A549 (cell line): ENCODE measurements around the gene DOCK1. TPM values are rescaled to one million over a fixed set of nuclear protein-coding genes. Genes with fewer than 3 reads are reported as not detected.
A peak's percentile ranks its signal among the peaks of the same experiment; 100 is the strongest.

ENCODE experiments used
- ATAC-seq, 2 experiments: fragments of 200-7000 bp in 1 of 2; fragments of >200 bp in 1 of 2; cut with Nextera tagmentation in 1 of 2; cut with Tn5 transposase in 1 of 2; 3 replicates each; pipeline versions ENCODE4 v1.8.0 to v1.9.1; 2018 to 2020; ENCODE audit warnings: mild to moderate bottlenecking in 1 of 2, moderate library complexity in 1 of 2
- CTCF ChIA-PET: fragments of 300-600 bp; sonication (Branson Sonifier 250); formaldehyde crosslinking; extraction: SDS; loops from one replicate; lab custom pipeline; 2021; ENCODE audit warnings: antibody characterized with exemption, inconsistent platforms; lab: Yijun Ruan, JAX
- POLR2A ChIA-PET: fragments of 350-600 bp; formaldehyde crosslinking; extraction: SDS; loops from one replicate; lab custom pipeline; 2021; ENCODE audit warnings: antibody characterized with exemption, inconsistent platforms; lab: Yijun Ruan, JAX
- DNase-seq, 2 experiments: peaks; one replicate each; pipeline versions ENCODE4 v3.0.0 to v3.0.0-alpha.2; 2011 to 2016; ENCODE audit warnings: low read depth in 1 of 2, low spot score in 1 of 2
- FAIRE-seq: peaks from 2 replicates; lab custom pipeline; 2011; peaks lifted over from hg19 to GRCh38; lab: Jason Lieb, UNC
- H3K27ac ChIP-seq, 2 experiments: fragments of >200 bp; sonication (Bioruptor Twin); formaldehyde crosslinking; 3 replicates each; pipeline ENCODE4 v1.5.1; 2016 to 2017
- H3K4me1 ChIP-seq: fragments of >200 bp; sonication (Bioruptor Twin); formaldehyde crosslinking; 3 replicates; pipeline ENCODE4 v1.6.1; 2016
- H3K4me2 ChIP-seq: fragments of >200 bp; sonication (Bioruptor Twin); formaldehyde crosslinking; 3 replicates; pipeline ENCODE4 v1.6.1; 2016
- H3K4me3 ChIP-seq: fragments of >200 bp; sonication (Bioruptor Twin); formaldehyde crosslinking; 3 replicates; pipeline ENCODE4 v1.5.1; 2016
- H3K9me3 ChIP-seq: fragments of >200 bp; sonication (Bioruptor Twin); formaldehyde crosslinking; 3 replicates; pipeline ENCODE4 v1.6.1; 2016
- CBX2 ChIP-seq: fragments of 200-600 bp; sonication (generic); IDR thresholded peaks from 2 replicates; pipeline ENCODE4 v1.6.1; 2016; ENCODE audit warnings: low read depth, mild to moderate bottlenecking, borderline replicate concordance
- CEBPB ChIP-seq, 2 experiments: fragments of >200 bp in 1 of 2; sonication (Bioruptor Twin) in 1 of 2; formaldehyde crosslinking in 1 of 2; IDR thresholded peaks; 2 replicates each; pipeline ENCODE4 v1.6.1; 2012 to 2016
- CHD4 ChIP-seq: fragments of 200-600 bp; sonication (generic); IDR thresholded peaks from 2 replicates; pipeline ENCODE4 v1.6.1; 2016; ENCODE audit warnings: antibody characterized with exemption, mild to moderate bottlenecking, borderline replicate concordance
- EHMT2 ChIP-seq: fragments of 200-600 bp; sonication (generic); IDR thresholded peaks from 2 replicates; pipeline ENCODE4 v1.6.1; 2016; ENCODE audit warnings: antibody characterized with exemption, low read depth, mild to moderate bottlenecking, moderate library complexity
- ESRRA ChIP-seq: fragments of 150-350 bp; IDR thresholded peaks from 2 replicates; pipeline ENCODE4 v1.6.1; 2014; ENCODE audit warnings: mild to moderate bottlenecking, low read length, borderline replicate concordance
- FOSB ChIP-seq: fragments of 250-450 bp; sonication (Bioruptor Pico); IDR thresholded peaks from 2 replicates; pipeline ENCODE4 v1.5.0; 2020; ENCODE audit warnings: mild to moderate bottlenecking, moderate library complexity
- FOSL2 ChIP-seq, 2 experiments: fragments of 450-650 bp in 1 of 2; fragments of >200 bp in 1 of 2; sonication (Bioruptor Twin) in 1 of 2; formaldehyde crosslinking; IDR thresholded peaks; 2 replicates each; pipeline versions ENCODE4 v1.5.0 to v1.6.1; 2016 to 2020; ENCODE audit warnings: mild to moderate bottlenecking in 1 of 2, moderate library complexity in 1 of 2
- FOXS1 ChIP-seq: fragments of 250-450 bp; sonication (Bioruptor Pico); IDR thresholded peaks from 2 replicates; pipeline ENCODE4 v1.5.0; 2020; ENCODE audit warnings: mild to moderate bottlenecking, moderate library complexity
- HOXA7 ChIP-seq: fragments of 250-450 bp; sonication (Bioruptor Pico); IDR thresholded peaks from 2 replicates; pipeline ENCODE4 v1.5.0; 2020; ENCODE audit warnings: mild to moderate bottlenecking, moderate library complexity
- HOXB13 ChIP-seq: fragments of 250-450 bp; sonication (Bioruptor Pico); IDR thresholded peaks from 2 replicates; pipeline ENCODE4 v1.5.0; 2020; ENCODE audit warnings: low read depth, mild to moderate bottlenecking, moderate library complexity
- JUNB ChIP-seq: fragments of >200 bp; sonication (Bioruptor Twin); formaldehyde crosslinking; IDR thresholded peaks from 2 replicates; pipeline ENCODE4 v1.6.1; 2016
- NPAS2 ChIP-seq: fragments of 250-450 bp; sonication (Bioruptor Pico); IDR thresholded peaks from 2 replicates; pipeline ENCODE4 v1.8.0; 2022; ENCODE audit warnings: mild to moderate bottlenecking, moderate library complexity, borderline replicate concordance
- RARB ChIP-seq: fragments of 250-450 bp; sonication (Bioruptor Pico); IDR thresholded peaks from 2 replicates; pipeline ENCODE4 v1.8.0; 2021; ENCODE audit warnings: mild to moderate bottlenecking, moderate library complexity
- RCOR1 ChIP-seq: fragments of 150-350 bp; IDR thresholded peaks from 2 replicates; pipeline ENCODE4 v1.6.1; 2014; ENCODE audit warnings: antibody characterized with exemption, low read length, low read depth
- RNF2 ChIP-seq: fragments of 200-600 bp; sonication (generic); IDR thresholded peaks from 2 replicates; pipeline ENCODE4 v1.6.1; 2016; ENCODE audit warnings: low read depth, mild to moderate bottlenecking, antibody characterized with exemption, moderate library complexity, borderline replicate concordance
- ZC3H11A ChIP-seq: fragments of 450-650 bp; IDR thresholded peaks from 2 replicates; pipeline ENCODE4 v1.6.1; 2014; ENCODE audit warnings: antibody characterized with exemption, mild to moderate bottlenecking
- ZFP36 ChIP-seq: fragments of 450-650 bp; IDR thresholded peaks from 2 replicates; pipeline ENCODE4 v1.6.1; 2014; ENCODE audit warnings: borderline replicate concordance; ENCODE audit not compliant: partially characterized antibody
- WGBS: methylation state at CpG from one replicate; pipeline ENCODE4 v1.1.6; 2017; ENCODE audit errors: missing lambda C conversion rate; 5-methylcytosine and 5-hydroxymethylcytosine counted together
- polyA plus RNA-seq, 4 experiments: library from polyadenylated mRNA; depleted of rRNA in 3 of 4; stranded (reverse); fragments of >200 nt; fragmentation: RNase III in 1 of 4; extraction: RNeasy Plus Mini Kit Qiagen cat#74134 plus additional on column Dnase treatment in 1 of 4; gene quantifications; 2 replicates in 3 of 4; 3 replicates in 1 of 4; pipeline ENCODE4 v1.2.3, GENCODE V29; 2011 to 2017
- TF ChIP-seq, protein P1 (sequence below): fragments of >200 bp; sonication (Bioruptor Twin); formaldehyde crosslinking; IDR thresholded peaks from 3 replicates; pipeline ENCODE4 v1.6.1; 2016
- TF ChIP-seq, protein P2 (sequence below): IDR thresholded peaks from 2 replicates; pipeline ENCODE4 v1.6.1; 2012; ENCODE audit warnings: low read depth, borderline replicate concordance

DOCK1 gene
- polyA plus RNA-seq, 2 of the 4 experiments (the other 2 are of a cell fraction), result 22.6 to 28.2 TPM

DNA sequence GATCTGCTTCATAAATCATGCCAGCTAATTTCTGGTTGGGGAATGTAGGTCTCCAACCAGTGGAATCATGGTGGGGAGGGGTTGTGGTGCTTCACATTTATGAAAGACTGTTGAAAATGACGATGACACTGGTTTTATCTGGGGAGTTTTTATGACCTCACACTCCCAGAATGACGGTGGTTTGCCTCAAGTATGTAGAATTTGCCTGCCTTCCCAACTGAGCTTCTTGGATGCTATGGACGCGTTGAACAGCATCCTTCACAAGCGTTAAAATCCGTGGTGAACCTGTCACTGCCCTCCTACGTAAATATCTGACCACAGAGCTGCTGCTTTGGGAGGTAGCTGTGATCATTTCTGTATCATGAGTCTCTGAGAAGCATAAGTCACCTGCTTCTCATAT, 287.9 kb downstream of the DOCK1 start:
- POLR2A ChIA-PET, result no interaction called here
- WGBS, result 81% methylated on average over 7 of the region's 7 CpGs
- FAIRE-seq, result no peak

DNA sequence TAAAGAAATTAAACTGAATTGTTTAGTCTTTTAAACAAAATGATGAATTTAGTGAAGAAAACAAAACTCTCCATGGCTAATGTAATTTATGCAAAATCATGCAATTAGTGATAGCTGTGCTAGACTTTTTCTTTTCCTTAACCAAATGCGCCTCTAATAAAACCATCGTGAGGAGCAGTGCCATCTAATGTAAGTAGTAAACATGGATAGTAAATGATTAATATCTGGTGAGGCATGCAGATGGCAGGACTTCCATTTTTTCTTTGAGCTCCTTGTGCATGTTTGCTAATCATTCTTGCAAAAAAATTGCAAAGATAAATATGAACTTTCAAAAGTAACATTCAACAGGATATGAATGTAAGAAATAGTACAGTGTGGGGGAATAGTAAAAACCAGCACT, 288.9 kb downstream of the DOCK1 start:
- DNase-seq, result peak; percentile 17 to 27
- 34% methylated on average over 2 of the region's 2 CpGs for WGBS
- Histone ChIP-seq H3K4me1 (peaks cover 24% of the 10 kb centered on the region), H3K9me3 (no peaks in the 10 kb centered on the region), H3K4me3 (no peak overlapping the region), H3K4me2 (no peak overlapping the region), H3K27ac (no peak overlapping the region)
- TF ChIP-seq CBX2 (no peak), EHMT2 (no peak), RNF2 (no peak), ZFP36 (no peak), FOXS1 (CRISPR knock-in tag) (no peak), HOXA7 (CRISPR knock-in tag) (no peak), ESRRA (no peak), FOSL2 (IDR thresholded peaks at IDR 0.05) (no peak), FOSL2 (CRISPR knock-in tag; IDR thresholded peaks at IDR 0.05) (no peak), NPAS2 (no peak), RCOR1 (no peak)
- TF ChIP-seq, protein P1, sequence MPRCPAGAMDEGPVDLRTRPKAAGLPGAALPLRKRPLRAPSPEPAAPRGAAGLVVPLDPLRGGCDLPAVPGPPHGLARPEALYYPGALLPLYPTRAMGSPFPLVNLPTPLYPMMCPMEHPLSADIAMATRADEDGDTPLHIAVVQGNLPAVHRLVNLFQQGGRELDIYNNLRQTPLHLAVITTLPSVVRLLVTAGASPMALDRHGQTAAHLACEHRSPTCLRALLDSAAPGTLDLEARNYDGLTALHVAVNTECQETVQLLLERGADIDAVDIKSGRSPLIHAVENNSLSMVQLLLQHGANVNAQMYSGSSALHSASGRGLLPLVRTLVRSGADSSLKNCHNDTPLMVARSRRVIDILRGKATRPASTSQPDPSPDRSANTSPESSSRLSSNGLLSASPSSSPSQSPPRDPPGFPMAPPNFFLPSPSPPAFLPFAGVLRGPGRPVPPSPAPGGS, result no peak
- POLR2A ChIA-PET, result interaction anchor here (0.9 kb wide), 1 partner anchor 45 kb away, joined by 3 read pairs; no protein-coding TSS in a partner anchor
- ATAC-seq, result no peak
- CTCF ChIA-PET, result interaction anchor here (0.6 to 1.2 kb wide), 2 partner anchors 18 to 643 kb away, joined by 3 read pairs; no protein-coding TSS in a partner anchor
- peak; percentile 23 for FAIRE-seq

More for the DNA sequence above, 287.9 kb downstream of the DOCK1 start:
- peaks cover 24% of the 10 kb centered on the region for H3K4me1 ChIP-seq
- H3K9me3 ChIP-seq, result no peaks in the 10 kb centered on the region
- TF ChIP-seq ZC3H11A (no peak), EHMT2 (no peak), FOXS1 (CRISPR knock-in tag) (no peak), CEBPB (IDR thresholded peaks at IDR 0.05) (no peak), RARB (no peak), JUNB (no peak)
- H3K4me2 ChIP-seq, result no peak overlapping the region
- ATAC-seq (no peak), DNase-seq (no peak)
- H3K27ac ChIP-seq, result no peak overlapping the region
- H3K4me3 ChIP-seq, result no peak overlapping the region
- CTCF ChIA-PET, result no interaction called here

DNA sequence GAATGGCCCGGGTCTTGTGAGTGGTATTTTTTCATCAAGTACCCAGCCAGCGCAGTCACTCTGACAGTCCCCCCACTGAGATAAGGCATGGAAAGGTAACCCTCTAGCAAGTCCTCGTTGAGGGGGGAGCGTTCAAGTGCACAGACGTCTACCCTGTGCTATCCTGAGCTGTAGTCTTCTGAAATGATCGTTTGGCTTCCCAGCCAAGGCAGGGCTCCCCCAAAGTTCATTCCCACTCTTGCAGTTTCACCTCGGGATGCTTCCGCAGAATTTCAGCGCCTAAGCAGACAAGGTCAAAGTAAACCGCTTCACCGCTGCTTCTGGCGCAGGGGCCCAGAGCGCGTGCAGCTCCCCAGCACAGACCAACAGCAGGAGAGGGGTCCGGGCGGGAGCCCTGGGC, 289.4 kb downstream of the DOCK1 start:
- Histone ChIP-seq H3K4me3 (peak overlapping the region; percentile 62; the same call in 1 of the 3 replicates), H3K4me2 (peak overlapping the region; percentile 98), H3K4me1 (peaks cover 24% of the 10 kb centered on the region), H3K9me3 (no peaks in the 10 kb centered on the region), H3K27ac (no peak overlapping the region)
- POLR2A ChIA-PET, result interaction anchor here (0.9 kb wide), 1 partner anchor 46 kb away, joined by 3 read pairs; no protein-coding TSS in a partner anchor
- FAIRE-seq (no peak), DNase-seq (no peak), ATAC-seq (no peak)
- CTCF ChIA-PET, result interaction anchor here (0.9 to 1.2 kb wide), 2 partner anchors 12 to 19 kb away, joined by 3 read pairs; no protein-coding TSS in a partner anchor
- WGBS, result 87% methylated on average over 16 of the region's 16 CpGs
- TF ChIP-seq RARB (no peak), HOXB13 (CRISPR knock-in tag) (no peak), CHD4 (no peak), HOXA7 (CRISPR knock-in tag) (no peak), FOSB (no peak)
- TF ChIP-seq, protein P2, sequence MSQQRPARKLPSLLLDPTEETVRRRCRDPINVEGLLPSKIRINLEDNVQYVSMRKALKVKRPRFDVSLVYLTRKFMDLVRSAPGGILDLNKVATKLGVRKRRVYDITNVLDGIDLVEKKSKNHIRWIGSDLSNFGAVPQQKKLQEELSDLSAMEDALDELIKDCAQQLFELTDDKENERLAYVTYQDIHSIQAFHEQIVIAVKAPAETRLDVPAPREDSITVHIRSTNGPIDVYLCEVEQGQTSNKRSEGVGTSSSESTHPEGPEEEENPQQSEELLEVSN, result no peak
